Measurements from ENCODE around the gene ZNF738. TPM values are rescaled to one million over a fixed set of nuclear protein-coding genes. Genes with fewer than 3 reads are reported as not detected.

Gene ZNF738
- total RNA-seq, 4 donors from 2014 or later = 2.7 to 4.8 (median 3.0) TPM

DNA sequence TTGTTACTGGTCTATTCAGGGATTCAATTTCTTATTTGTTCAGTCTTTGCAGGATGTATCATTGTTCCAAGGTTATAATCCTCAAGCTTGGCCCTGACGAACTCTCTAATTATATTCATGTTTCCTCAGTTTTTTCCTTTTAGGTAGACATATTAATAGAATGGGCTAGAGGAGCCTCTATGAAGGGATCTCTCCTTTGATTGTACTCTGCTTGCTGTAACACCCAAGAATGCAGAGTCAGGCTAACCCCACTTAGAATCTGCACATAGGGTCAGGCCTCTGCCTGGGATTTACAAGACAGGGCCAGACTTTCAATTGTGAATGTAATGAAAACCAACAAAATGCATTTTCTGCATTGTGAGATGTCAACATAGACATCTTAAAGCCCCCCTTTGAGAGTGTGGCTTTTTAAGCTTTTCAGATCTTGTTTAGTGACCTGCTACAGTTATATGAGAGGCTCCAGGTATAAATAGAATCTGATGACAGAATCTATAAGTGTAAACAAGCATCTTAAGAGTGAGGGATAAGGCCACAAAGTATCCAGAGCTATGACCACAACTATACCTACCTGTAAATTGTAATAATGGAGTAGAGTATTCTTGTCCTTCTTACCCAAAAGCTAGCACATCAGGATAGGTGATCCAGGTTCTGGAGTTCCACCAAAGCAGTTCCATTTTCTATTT lies 43.6 kb downstream of the ZNF738 start:
- 78% methylated on average over 1 of the region's 1 CpG for WGBS
- DNase-seq (ENCODE audit: extremely low spot score) = no peak

DNA sequence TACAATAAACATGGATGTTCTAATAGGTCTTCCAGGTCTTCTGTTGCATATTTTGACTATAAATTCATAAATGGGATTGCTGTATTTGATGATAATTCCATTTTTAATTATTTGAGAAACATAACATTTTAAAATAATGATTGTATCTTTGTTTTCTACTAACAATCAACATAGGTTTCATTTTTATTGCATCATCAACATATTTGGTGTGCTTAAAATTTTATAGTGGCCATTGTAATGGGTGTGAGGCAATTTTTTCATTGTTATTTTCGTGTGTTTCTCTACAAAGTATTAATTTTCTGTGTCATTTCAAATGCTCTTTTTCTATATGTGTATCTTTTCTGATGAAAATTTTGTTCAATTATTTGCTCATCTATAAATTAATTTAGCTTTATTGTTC lies 51.4 kb downstream of the ZNF738 start:
- intact Hi-C loops (cut with DNase I) = no loop called here
- TF ChIP-seq EP300 (IDR thresholded peaks at IDR 0.05) (no peak), POLR2AphosphoS5 (IDR thresholded peaks at IDR 0.05) (no peak), POLR2A (IDR thresholded peaks at IDR 0.05; ENCODE audit: low read depth) (no peak), CTCF (IDR thresholded peaks at IDR 0.05) (no peak)
- WGBS = 87% methylated on average over 1 of the region's 1 CpG
- H3K4me1 ChIP-seq = no peaks in the 10 kb centered on the region
- H3K9me3 ChIP-seq = no peaks in the 10 kb centered on the region
- no peaks in the 10 kb centered on the region for H3K27me3 ChIP-seq
- no peak overlapping the region for H3K4me3 ChIP-seq
- H3K27ac ChIP-seq (replicated peaks in 1 of 4) = no peak overlapping the region
- DNase-seq (ENCODE audit: extremely low spot score) = no peak
- H3K36me3 ChIP-seq = peaks cover 24 to 85% (median 71%) of the 10 kb centered on the region in 4 donors

More for the DNA sequence above, 43.6 kb downstream of the ZNF738 start:
- intact Hi-C loops (cut with DNase I) = no loop called here
- peaks cover 15 to 52% (median 44%) of the 10 kb centered on the region in 4 donors for H3K4me1 ChIP-seq
- no peaks in the 10 kb centered on the region for H3K9me3 ChIP-seq
- no peak for TF ChIP-seq EP300 (IDR thresholded peaks at IDR 0.05)
- TF ChIP-seq POLR2AphosphoS5 (IDR thresholded peaks at IDR 0.05) = no peak
- no peak for TF ChIP-seq POLR2A (IDR thresholded peaks at IDR 0.05; ENCODE audit: low read depth)
- no peak for TF ChIP-seq CTCF (IDR thresholded peaks at IDR 0.05)
- H3K36me3 ChIP-seq = peaks cover 0 to 34% (median 19%) of the 10 kb centered on the region in 4 donors
- H3K27me3 ChIP-seq = no peaks in the 10 kb centered on the region
- no peak overlapping the region for H3K27ac ChIP-seq (replicated peaks in 1 of 4)
- H3K4me3 ChIP-seq = no peak overlapping the region

- Histone ChIP-seq H3K27ac (replicated peaks in 1 of 4) (no peak overlapping the region), H3K4me1 (no peaks in the 10 kb centered on the region), H3K36me3 (peaks cover 4 to 32% (median 18%) of the 10 kb centered on the region in 4 donors), H3K9me3 (peaks cover 0 to 67% (median 51%) of the 10 kb centered on the region in 4 donors), H3K4me3 (no peak overlapping the region), H3K27me3 (no peaks in the 10 kb centered on the region)
- no peak for DNase-seq (ENCODE audit: extremely low spot score)
- TF ChIP-seq POLR2AphosphoS5 (IDR thresholded peaks at IDR 0.05) = no peak
- intact Hi-C loops (cut with DNase I) = no loop called here
Measured at GRCh38 chr19:21422244-21422643, 63.4 kb downstream of the ZNF738 start.

GRCh38 chr19:21423057-21424041 lies 64.5 kb downstream of the ZNF738 start:
- peaks cover 1 to 27% (median 12%) of the 10 kb centered on the region in 4 donors for H3K36me3 ChIP-seq
- TF ChIP-seq POLR2AphosphoS5 (IDR thresholded peaks at IDR 0.05) (no peak), CTCF (IDR thresholded peaks at IDR 0.05) (no peak), POLR2A (IDR thresholded peaks at IDR 0.05; ENCODE audit: low read depth) (no peak)
- intact Hi-C loops (cut with DNase I) = no loop called here

More at GRCh38 chr19:21423057-21424041, 64.5 kb downstream of the ZNF738 start:
- no peak for DNase-seq (ENCODE audit: extremely low spot score)
- Histone ChIP-seq H3K27ac (replicated peaks in 1 of 4) (no peak overlapping the region), H3K27me3 (no peaks in the 10 kb centered on the region), H3K4me3 (no peak overlapping the region), H3K4me1 (no peaks in the 10 kb centered on the region), H3K9me3 (peaks cover 0 to 79% (median 54%) of the 10 kb centered on the region in 4 donors)
- WGBS = 100% methylated on average over 1 of the region's 1 CpG

Other genes with a start within 250 kb of the ZNF738 start
- 1 to 10 TPM; 4.1 to 9.1 (median 4.8) TPM for gene ZNF431, start 217.0 kb upstream of the ZNF738 start, total RNA-seq
- 10 to 100 TPM in 1 of 4 donors, 1 to 10 TPM in 3; 5.2 to 15.8 (median 8.4) TPM for gene ZNF708, start 29.6 kb upstream of the ZNF738 start, total RNA-seq
- 10 to 100 TPM; 12.1 to 29.1 (median 19.1) TPM for gene ZNF493, start 38.1 kb downstream of the ZNF738 start, total RNA-seq
- 10 to 100 TPM in 2 of 4 donors, 1 to 10 TPM in 2; 7.8 to 15.0 (median 11.4) TPM for gene ZNF429, start 146.6 kb downstream of the ZNF738 start, total RNA-seq